Activated CD4-positive, alpha-beta T cell treated with anti-CD3 and anti-CD28 coated beads, Interleukin-2, amount 50 U/mL, for 48 hours (primary cell): ENCODE results near the gene CLEC20A.

Experiments
- DNase-seq, 2 experiments: peaks; one replicate each; pipeline ENCODE4 v3.0.0-alpha.2; 2020

The CLEC20A gene

GRCh38 chr1:178467837-178468236, 28.9 kb downstream of the CLEC20A start:
- no peak for DNase-seq

GRCh38 chr1:178465011-178465410, 31.8 kb downstream of the CLEC20A start:
- no peak for DNase-seq

- no peak for DNase-seq
Measured at GRCh38 chr1:178464566-178464965, 32.2 kb downstream of the CLEC20A start.

GRCh38 chr1:178464141-178464540, 32.6 kb downstream of the CLEC20A start:
- DNase-seq, result no peak

GRCh38 chr1:178461701-178462100, 35.1 kb downstream of the CLEC20A start:
- DNase-seq, result no peak

GRCh38 chr1:178461104-178461503, 35.7 kb downstream of the CLEC20A start:
- DNase-seq, result no peak

GRCh38 chr1:178458203-178458602, 38.6 kb downstream of the CLEC20A start:
- no peak for DNase-seq

- DNase-seq, result no peak
Measured at GRCh38 chr1:178457651-178458050, 39.1 kb downstream of the CLEC20A start.

- DNase-seq, result no peak
Measured at GRCh38 chr1:178456472-178456871, 40.3 kb downstream of the CLEC20A start.

GRCh38 chr1:178452013-178452412, 44.8 kb downstream of the CLEC20A start:
- no peak for DNase-seq

GRCh38 chr1:178451529-178451928, 45.2 kb downstream of the CLEC20A start:
- DNase-seq, result no peak

- DNase-seq, result no peak
Measured at GRCh38 chr1:178450871-178451270, 45.9 kb downstream of the CLEC20A start.

GRCh38 chr1:178442925-178443324, 53.8 kb downstream of the CLEC20A start:
- DNase-seq, result no peak

GRCh38 chr1:178438432-178438831, 58.3 kb downstream of the CLEC20A start:
- no peak for DNase-seq

- no peak for DNase-seq
Measured at GRCh38 chr1:178436899-178437298, 59.9 kb downstream of the CLEC20A start.

- DNase-seq, result no peak
Measured at GRCh38 chr1:178434899-178435435, 61.8 kb downstream of the CLEC20A start.

- DNase-seq, result no peak
Measured at GRCh38 chr1:178434360-178434759, 62.4 kb downstream of the CLEC20A start.
